ENCODE data around the gene ZNF749. TPM values are rescaled to one million over a fixed set of nuclear protein-coding genes. Genes with fewer than 3 reads are reported as not detected.
"Not testable (repeated sequence)": the region's sequence is repeated elsewhere in the genome, so short reads cannot be mapped to it uniquely, and the experiment has no call there.

ZNF749 gene
- total RNA-seq, 2 donors from 2014 or later, result 25.0 to 28.5 TPM

- peaks cover 41% of the 10 kb centered on the region for H3K36me3 ChIP-seq (ENCODE audit: control insufficient read depth, insufficient read depth, low read length)
- Mint-ChIP-seq H3K27me3 (ENCODE audit: insufficient read depth) (peaks cover 14% of the 10 kb centered on the region), H3K4me1 (no peaks in the 10 kb centered on the region), H3K4me3 (peak within 1 kb of the TSS; percentile 80), H3K9me3 (peaks cover 88% of the 10 kb centered on the region), H3K27ac (peak within 1 kb of the TSS; percentile 85), H3K36me3 (ENCODE audit: low read depth) (peaks cover 55% of the 10 kb centered on the region)
- H3K4me1 ChIP-seq (ENCODE audit: control insufficient read depth, insufficient read depth, low read length), result no peaks in the 10 kb centered on the region
- WGBS, 2 experiments (ENCODE audit: insufficient coverage in 1 of 2, insufficient read length in 1 of 2), result 11 to 12% methylated on average over 35 to 38 of the region's 38 CpGs
- H3K9ac ChIP-seq (ENCODE audit: extremely low read depth, low read length, poor library complexity, severe bottlenecking), result peak within 1 kb of the TSS; percentile 37
- DNase-seq, result peak; percentile 94
- H3K27ac ChIP-seq (ENCODE audit: low read depth, low read length), result no peak within 1 kb of the TSS
- peaks cover 55% of the 10 kb centered on the region for H3K9me3 ChIP-seq (ENCODE audit: control insufficient read depth, low read length)
- H3K4me3 ChIP-seq (ENCODE audit: low read length), result peak within 1 kb of the TSS; percentile 88
- peak; percentile 68 for TF ChIP-seq CTCF (conservative IDR thresholded peaks at IDR 0.05)
- peaks cover 11% of the 10 kb centered on the region for H3K27me3 ChIP-seq (ENCODE audit: control insufficient read depth, insufficient read depth, low read length, poor library complexity, severe bottlenecking)
These were observed 42.3 kb downstream of the ZNF749 start, which contains the start of gene ZNF772 for GRCh38 chr19:57477191-57478008. Gene ZNF772 (minus strand): TSS chr19:57477566. CDS start chr19:57477309, 257 bp downstream.

GRCh38 chr19:57487477-57488298 is 52.6 kb downstream of the ZNF749 start, which contains the start of gene ZNF419:
Gene ZNF419 (plus strand): TSS chr19:57487750. CDS start chr19:57487951, 201 bp downstream.
- peak; percentile 98 for DNase-seq
- Histone ChIP-seq H3K4me3 (ENCODE audit: low read length) (peak within 1 kb of the TSS; percentile 80), H3K27me3 (ENCODE audit: control insufficient read depth, insufficient read depth, low read length, poor library complexity, severe bottlenecking) (peaks cover 10% of the 10 kb centered on the region), H3K36me3 (ENCODE audit: control insufficient read depth, insufficient read depth, low read length) (peaks cover 15% of the 10 kb centered on the region), H3K9ac (ENCODE audit: extremely low read depth, low read length, poor library complexity, severe bottlenecking) (peak within 1 kb of the TSS; percentile 73)
- H3K27me3 Mint-ChIP-seq (ENCODE audit: insufficient read depth), result peaks cover 13% of the 10 kb centered on the region
- not testable (repeated sequence) for H3K9me3 ChIP-seq (ENCODE audit: control insufficient read depth, low read length); H3K4me1 Mint-ChIP-seq; H3K27ac ChIP-seq (ENCODE audit: low read depth, low read length); H3K4me1 ChIP-seq (ENCODE audit: control insufficient read depth, insufficient read depth, low read length)
- H3K27ac Mint-ChIP-seq, result peak within 1 kb of the TSS; percentile 37
- H3K4me3 Mint-ChIP-seq, result peak within 1 kb of the TSS; percentile 59
- peaks cover 29% of the 10 kb centered on the region for H3K9me3 Mint-ChIP-seq
- H3K36me3 Mint-ChIP-seq (ENCODE audit: low read depth), result peaks cover 35% of the 10 kb centered on the region
- WGBS, 2 experiments (ENCODE audit: insufficient coverage in 1 of 2, insufficient read length in 1 of 2), result 2 to 6% methylated on average over 14 to 52 of the region's 69 CpGs

- Histone ChIP-seq H3K36me3 (ENCODE audit: control insufficient read depth, insufficient read depth, low read length) (peaks cover 21% of the 10 kb centered on the region), H3K4me3 (ENCODE audit: low read length) (peak overlapping the region; percentile 80), H3K27me3 (ENCODE audit: control insufficient read depth, insufficient read depth, low read length, poor library complexity, severe bottlenecking) (peaks cover 10% of the 10 kb centered on the region)
- WGBS, 2 experiments (ENCODE audit: insufficient coverage in 1 of 2, insufficient read length in 1 of 2), result no CpG with 5 or more reads among the region's 1 CpG
- not testable (repeated sequence) for H3K9ac ChIP-seq (ENCODE audit: extremely low read depth, low read length, poor library complexity, severe bottlenecking); H3K9me3 ChIP-seq (ENCODE audit: control insufficient read depth, low read length); H3K4me1 Mint-ChIP-seq; H3K4me1 ChIP-seq (ENCODE audit: control insufficient read depth, insufficient read depth, low read length); H3K27ac ChIP-seq (ENCODE audit: low read depth, low read length); DNase-seq
- H3K9me3 Mint-ChIP-seq, result peaks cover 35% of the 10 kb centered on the region
- peak overlapping the region; percentile 59 for H3K4me3 Mint-ChIP-seq
- H3K27me3 Mint-ChIP-seq (ENCODE audit: insufficient read depth), result peaks cover 13% of the 10 kb centered on the region
- peak overlapping the region; percentile 37 for H3K27ac Mint-ChIP-seq
- peaks cover 40% of the 10 kb centered on the region for H3K36me3 Mint-ChIP-seq (ENCODE audit: low read depth)
These were observed 53.1 kb downstream of the ZNF749 start for GRCh38 chr19:57488299-57488644.

Other genes with a start within 250 kb of the ZNF749 start
- gene ZNF264, start 243.8 kb upstream of the ZNF749 start, total RNA-seq, result 10 to 100 TPM; 29.8 to 38.4 TPM
- gene AURKC, start 204.3 kb upstream of the ZNF749 start, total RNA-seq, result 1 to 10 TPM; 1.3 to 1.7 TPM
- 10 to 100 TPM; 16.6 to 21.1 TPM for gene ZNF805, start 194.7 kb upstream of the ZNF749 start, total RNA-seq
- gene ZNF460, start 154.8 kb upstream of the ZNF749 start, total RNA-seq, result 10 to 100 TPM; 63.9 to 64.0 TPM
- 10 to 100 TPM in 1 of 2 donors, 1 to 10 TPM in 1; 6.2 to 13.4 TPM for gene ZNF543, start 114.9 kb upstream of the ZNF749 start, total RNA-seq
- 10 to 100 TPM; 11.6 to 12.3 TPM for gene ZNF304, start 84.1 kb upstream of the ZNF749 start, total RNA-seq
- 1 to 10 TPM; 9.2 to 9.5 TPM for gene TRAPPC2B, start 71.8 kb upstream of the ZNF749 start, total RNA-seq
- gene ZNF547, start 71.8 kb upstream of the ZNF749 start, total RNA-seq, result 1 to 10 TPM; 1.5 to 3.5 TPM
- gene ZNF548, start 45.5 kb upstream of the ZNF749 start, total RNA-seq, result 10 to 100 TPM; 15.2 to 15.5 TPM
- gene ZNF17, start 24.2 kb upstream of the ZNF749 start, total RNA-seq, result 1 to 10 TPM; 7.6 to 9.2 TPM
- 1 to 10 TPM in 1 of 2 donors, under 1 TPM in 1; 0.68 to 1.2 TPM for gene VN1R1, start 21.8 kb downstream of the ZNF749 start, total RNA-seq
- 10 to 100 TPM in 1 of 2 donors, 1 to 10 TPM in 1; 9.1 to 11.8 TPM for gene ZNF772, start 42.2 kb downstream of the ZNF749 start, total RNA-seq
- gene ZNF419, start 52.4 kb downstream of the ZNF749 start, total RNA-seq, result 10 to 100 TPM; 16.8 to 17.0 TPM
- gene ZNF773, start 64.6 kb downstream of the ZNF749 start, total RNA-seq, result 10 to 100 TPM in 1 of 2 donors, 1 to 10 TPM in 1; 7.9 to 12.4 TPM
- gene ZNF549, start 92.0 kb downstream of the ZNF749 start, total RNA-seq, result 10 to 100 TPM in 1 of 2 donors, 1 to 10 TPM in 1; 9.5 to 14.0 TPM
- gene ZNF550, start 124.5 kb downstream of the ZNF749 start, total RNA-seq, result 10 to 100 TPM; 12.3 to 16.2 TPM
- 1 to 10 TPM; 8.0 to 9.1 TPM for gene ZNF416, start 143.6 kb downstream of the ZNF749 start, total RNA-seq
- gene ZIK1, start 148.8 kb downstream of the ZNF749 start, total RNA-seq, result 10 to 100 TPM; 15.8 to 25.7 TPM
- 10 to 100 TPM in 1 of 2 donors, 1 to 10 TPM in 1; 5.6 to 10.1 TPM for gene ZNF530, start 164.6 kb downstream of the ZNF749 start, total RNA-seq
- 10 to 100 TPM; 30.8 to 37.5 TPM for gene ZNF134, start 178.9 kb downstream of the ZNF749 start, total RNA-seq
- gene ZNF211, start 197.8 kb downstream of the ZNF749 start, total RNA-seq, result 10 to 100 TPM; 17.4 to 20.7 TPM
- not detected for gene ZSCAN4, start 233.6 kb downstream of the ZNF749 start, total RNA-seq
- 10 to 100 TPM; 15.2 to 19.0 TPM for gene ZNF551, start 246.7 kb downstream of the ZNF749 start, total RNA-seq